Right atrium auricular region (tissue), 2 donors: ENCODE data around the gene SLC25A51. TPM values are rescaled to one million over a fixed set of nuclear protein-coding genes. Genes with fewer than 3 reads are reported as not detected.

ENCODE experiments used
- DNase-seq: peaks from one replicate; pipeline ENCODE4 v3.0.0-alpha.2; 2019; ENCODE audit warnings: low spot score
- H3K27ac ChIP-seq, 2 donors: fragments of 200-600 bp; sonication (generic); 1 replicate in 1 of 2; 2 replicates in 1 of 2; pipeline ENCODE4 v1.5.1; 2016 to 2019
- H3K27me3 ChIP-seq, 2 donors: fragments of 200-600 bp; sonication (generic); one replicate each; pipeline versions ENCODE4 v1.5.1 to v1.6.0; 2017 to 2019
- H3K36me3 ChIP-seq: fragments of 200-600 bp; sonication (generic); one replicate; pipeline ENCODE4 v1.5.1; 2016
- H3K4me1 ChIP-seq, 2 donors: fragments of 200-600 bp; sonication (generic); one replicate each; pipeline versions ENCODE4 v1.5.1 to v1.6.0; 2017 to 2019
- H3K4me3 ChIP-seq, 2 donors: fragments of 200-600 bp; sonication (generic); 1 replicate in 1 of 2; 2 replicates in 1 of 2; pipeline ENCODE4 v1.5.1; 2017 to 2019; ENCODE audit warnings: mild to moderate bottlenecking in 1 of 2, moderate library complexity in 1 of 2
- H3K9me3 ChIP-seq, 2 donors: fragments of 200-600 bp; sonication (generic); one replicate each; pipeline ENCODE4 v1.5.1; 2019
- CTCF ChIP-seq, 2 donors: fragments of 200-600 bp; sonication (generic); IDR thresholded peaks; one replicate each; pipeline ENCODE4 v1.5.1; 2019; ENCODE audit warnings: antibody characterized with exemption in 2 of 2
- total RNA-seq, 2 donors: library from RNA; depleted of rRNA; stranded (reverse); fragments of >200 nt; gene quantifications; one replicate each; pipeline ENCODE4 v1.1.0, GENCODE V29; 2016

Gene SLC25A51
- total RNA-seq, 2 donors from 2014 or later, result 23.5 to 27.1 TPM

DNA sequence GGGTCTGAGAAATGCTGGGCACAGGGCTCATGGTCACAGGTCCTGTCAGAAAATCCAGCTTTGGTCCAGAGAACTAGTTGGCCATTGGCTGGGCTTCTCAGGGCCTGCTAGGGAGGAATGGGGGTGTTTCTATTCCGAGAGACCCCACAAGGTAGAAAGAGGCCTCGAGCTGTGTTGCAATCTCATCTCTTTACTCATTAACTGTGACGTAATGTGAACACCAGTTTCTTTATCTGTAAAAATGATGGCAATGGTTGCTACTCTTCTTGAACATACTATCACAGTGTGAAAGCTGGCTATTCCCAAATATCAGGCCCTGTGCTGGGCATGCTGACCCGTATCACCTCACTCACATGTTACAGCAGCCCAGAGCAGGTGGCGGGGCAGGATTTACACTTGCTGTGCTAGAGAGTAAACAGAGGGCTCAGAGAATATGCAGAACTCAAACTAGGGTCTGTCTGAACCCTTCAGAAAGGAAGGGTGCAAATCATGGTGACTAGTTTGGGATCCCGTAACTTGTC, 35.7 kb upstream of the SLC25A51 start:
- no peak for DNase-seq
- Histone ChIP-seq H3K27ac (no peak overlapping the region), H3K27me3 (no peaks in the 10 kb centered on the region), H3K4me1 (peaks cover 0 to 64% of the 10 kb centered on the region in 2 donors), H3K9me3 (no peaks in the 10 kb centered on the region), H3K36me3 (no peaks in the 10 kb centered on the region), H3K4me3 (no peak overlapping the region)
- no peak for TF ChIP-seq CTCF (IDR thresholded peaks at IDR 0.05)

DNA sequence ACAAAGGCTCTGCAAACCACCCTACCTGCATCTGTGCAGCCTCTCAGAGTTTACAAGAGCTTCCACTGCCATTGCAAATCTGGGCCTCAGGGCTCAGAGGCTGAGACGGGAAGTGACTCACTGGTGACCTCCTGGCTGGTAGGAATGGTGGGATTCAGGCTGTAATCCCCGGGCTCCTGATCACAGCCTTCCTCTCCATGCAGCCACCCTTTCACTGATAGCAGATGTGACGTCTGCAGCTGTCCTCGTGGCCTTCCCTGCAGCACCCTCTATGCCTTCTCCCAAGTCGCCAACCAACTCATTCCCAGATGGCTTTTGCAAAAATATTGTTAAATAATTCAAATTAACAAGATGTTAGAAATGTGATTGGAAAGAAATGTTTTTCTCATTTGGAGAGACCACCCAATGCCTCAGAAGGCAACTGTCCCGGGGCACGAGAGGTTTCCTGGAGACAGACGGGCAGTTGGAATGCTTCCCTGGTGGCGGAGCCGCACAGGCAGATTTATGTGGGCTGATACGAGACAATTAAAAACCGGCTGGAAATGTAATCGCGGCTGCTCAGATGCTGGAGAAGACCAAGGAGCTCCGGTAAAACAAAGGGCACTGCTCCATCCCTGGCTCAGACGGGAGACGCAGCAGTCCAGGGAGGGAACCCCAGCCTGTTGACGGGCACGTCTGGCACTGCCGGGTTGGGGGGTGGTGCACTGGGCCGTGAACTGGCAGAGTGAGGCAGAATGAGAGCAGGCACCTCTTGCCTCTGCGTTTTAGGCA, 34.4 kb upstream of the SLC25A51 start:
- DNase-seq, result peak; percentile 77
- Histone ChIP-seq H3K4me3 (no peak overlapping the region), H3K27me3 (no peaks in the 10 kb centered on the region), H3K27ac (peak overlapping the region; percentile 64 to 74), H3K36me3 (no peaks in the 10 kb centered on the region), H3K9me3 (no peaks in the 10 kb centered on the region), H3K4me1 (peaks cover 0 to 52% of the 10 kb centered on the region in 2 donors)
- TF ChIP-seq CTCF (IDR thresholded peaks at IDR 0.05), result no peak

DNA sequence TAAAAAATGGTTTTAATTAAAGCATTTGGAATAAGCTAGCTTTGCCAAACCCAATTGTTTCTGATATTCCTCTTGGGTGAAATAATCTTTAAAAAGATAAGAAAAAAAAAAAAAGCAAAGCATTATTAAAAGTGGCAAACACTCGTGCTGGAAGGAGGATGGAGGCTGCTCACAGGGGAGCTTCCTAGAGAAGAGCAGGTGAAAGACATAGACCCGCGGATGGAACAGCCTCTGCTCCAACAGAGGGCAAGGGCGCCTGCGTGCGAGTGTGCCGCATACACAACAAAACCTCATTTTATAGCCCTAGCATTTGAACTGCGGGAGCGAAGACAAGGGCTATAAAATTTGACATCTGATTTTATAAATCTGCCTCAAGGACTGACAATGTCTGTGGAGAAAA, 33.4 kb upstream of the SLC25A51 start:
- no peaks in the 10 kb centered on the region for H3K9me3 ChIP-seq
- H3K4me1 ChIP-seq, result peaks cover 0 to 45% of the 10 kb centered on the region in 2 donors
- TF ChIP-seq CTCF (IDR thresholded peaks at IDR 0.05), result no peak
- no peak overlapping the region for H3K4me3 ChIP-seq
- H3K36me3 ChIP-seq, result no peaks in the 10 kb centered on the region
- no peaks in the 10 kb centered on the region for H3K27me3 ChIP-seq
- peak overlapping the region; percentile 64 to 74 for H3K27ac ChIP-seq
- no peak for DNase-seq

- no peak overlapping the region for H3K4me3 ChIP-seq
- TF ChIP-seq CTCF (IDR thresholded peaks at IDR 0.05), result no peak
Observed at GRCh38 chr9:37936965-37937364, 33.0 kb upstream of the SLC25A51 start.

GRCh38 chr9:37936376-37936775, 32.4 kb upstream of the SLC25A51 start:
- H3K27ac ChIP-seq, result peak overlapping the region; percentile 64 to 74
- no peak for DNase-seq

More at GRCh38 chr9:37936965-37937364, 33.0 kb upstream of the SLC25A51 start:
- Histone ChIP-seq H3K36me3 (no peaks in the 10 kb centered on the region), H3K27ac (peak overlapping the region; percentile 64 to 74), H3K4me1 (peaks cover 0 to 45% of the 10 kb centered on the region in 2 donors), H3K27me3 (no peaks in the 10 kb centered on the region), H3K9me3 (no peaks in the 10 kb centered on the region)
- DNase-seq, result peak; percentile 69

More at GRCh38 chr9:37936376-37936775, 32.4 kb upstream of the SLC25A51 start:
- Histone ChIP-seq H3K36me3 (no peaks in the 10 kb centered on the region), H3K4me1 (peaks cover 0 to 45% of the 10 kb centered on the region in 2 donors), H3K27me3 (no peaks in the 10 kb centered on the region), H3K4me3 (no peak overlapping the region), H3K9me3 (no peaks in the 10 kb centered on the region)
- no peak for TF ChIP-seq CTCF (IDR thresholded peaks at IDR 0.05)
